ENCODE data around the gene LMLN.

DNA sequence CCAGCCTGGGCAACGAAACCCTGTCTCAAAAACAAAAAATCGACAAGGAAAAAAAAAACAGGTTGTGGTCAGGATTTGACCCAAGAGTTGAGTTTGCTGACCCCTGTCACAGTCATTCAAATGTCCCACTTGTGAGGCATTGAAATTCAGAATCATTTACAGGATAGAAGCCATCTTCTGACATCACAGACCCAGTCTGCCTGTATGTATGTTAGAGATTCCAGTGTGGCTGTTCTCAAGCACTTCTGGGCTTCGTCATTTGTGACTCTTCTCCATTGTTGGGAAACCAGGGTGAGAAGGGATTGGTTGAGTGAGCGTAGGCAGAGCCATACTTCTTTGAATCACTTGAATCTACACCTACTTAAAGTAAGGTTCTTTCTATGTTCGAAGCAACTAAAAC lies 57.1 kb downstream of the LMLN start:
- TF ChIP-seq, protein P1, sequence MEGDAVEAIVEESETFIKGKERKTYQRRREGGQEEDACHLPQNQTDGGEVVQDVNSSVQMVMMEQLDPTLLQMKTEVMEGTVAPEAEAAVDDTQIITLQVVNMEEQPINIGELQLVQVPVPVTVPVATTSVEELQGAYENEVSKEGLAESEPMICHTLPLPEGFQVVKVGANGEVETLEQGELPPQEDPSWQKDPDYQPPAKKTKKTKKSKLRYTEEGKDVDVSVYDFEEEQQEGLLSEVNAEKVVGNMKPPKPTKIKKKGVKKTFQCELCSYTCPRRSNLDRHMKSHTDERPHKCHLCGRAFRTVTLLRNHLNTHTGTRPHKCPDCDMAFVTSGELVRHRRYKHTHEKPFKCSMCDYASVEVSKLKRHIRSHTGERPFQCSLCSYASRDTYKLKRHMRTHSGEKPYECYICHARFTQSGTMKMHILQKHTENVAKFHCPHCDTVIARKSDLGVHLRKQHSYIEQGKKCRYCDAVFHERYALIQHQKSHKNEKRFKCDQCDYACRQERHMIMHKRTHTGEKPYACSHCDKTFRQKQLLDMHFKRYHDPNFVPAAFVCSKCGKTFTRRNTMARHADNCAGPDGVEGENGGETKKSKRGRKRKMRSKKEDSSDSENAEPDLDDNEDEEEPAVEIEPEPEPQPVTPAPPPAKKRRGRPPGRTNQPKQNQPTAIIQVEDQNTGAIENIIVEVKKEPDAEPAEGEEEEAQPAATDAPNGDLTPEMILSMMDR (conservative IDR thresholded peaks at IDR 0.05 in 1 of 2, IDR thresholded peaks at IDR 0.05 in 1 of 2; ENCODE audit: low read depth in 1 of 2, low read length in 2 of 2): no peak
- TF ChIP-seq EZH2 (IDR thresholded peaks at IDR 0.05; ENCODE audit: low read length, missing control alignments): no peak

Data from fibroblast of lung (primary cell).